Measurements from ENCODE around the gene PPFIA3.
A peak's percentile ranks its signal among the peaks of the same experiment; 100 is the strongest.
"Not testable (repeated sequence)": the region's sequence is repeated elsewhere in the genome, so short reads cannot be mapped to it uniquely, and the experiment has no call there.

Gene PPFIA3

DNA sequence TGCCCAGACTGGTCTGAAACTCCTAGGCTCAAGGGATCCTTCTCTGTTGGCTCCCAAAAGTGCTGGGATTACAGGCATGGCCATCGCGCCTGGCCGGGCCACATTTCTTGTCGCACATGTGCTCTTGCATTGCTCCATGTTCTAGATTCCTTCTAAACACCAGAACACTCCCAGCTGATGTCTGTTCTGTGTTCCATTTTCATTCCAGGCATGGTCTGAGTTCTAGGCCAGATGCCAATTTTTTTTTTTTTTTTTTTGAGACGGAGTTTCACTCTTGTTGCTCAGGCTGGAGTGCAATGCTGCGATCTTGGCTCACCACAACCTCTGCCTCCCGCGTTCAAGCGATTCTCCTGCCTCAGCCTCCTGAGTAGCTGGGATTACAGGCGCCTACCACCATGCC lies 2.5 kb downstream of the PPFIA3 start:
- not testable (repeated sequence) for DNase-seq (ENCODE audit: insufficient read length, low spot score); FAIRE-seq

DNA sequence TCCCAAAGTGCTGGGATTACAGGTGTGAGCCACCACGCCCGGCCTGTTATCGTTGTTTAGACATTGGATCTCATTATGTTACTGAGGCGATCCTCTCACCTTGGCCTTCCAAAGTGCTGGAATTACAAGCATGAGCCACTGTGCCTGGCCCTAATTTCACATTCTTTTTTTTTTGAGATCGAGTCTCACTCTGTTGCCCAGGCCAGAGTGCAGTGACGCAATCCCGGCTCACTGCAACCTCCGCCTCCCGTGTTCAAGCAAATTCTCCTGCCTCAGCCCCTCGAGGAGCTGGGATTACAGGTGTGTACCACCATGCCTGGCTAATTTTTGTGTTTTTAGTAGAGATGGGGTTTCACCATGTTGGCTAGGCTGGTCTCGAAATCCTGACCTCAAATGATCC lies 3.9 kb downstream of the PPFIA3 start:
- DNase-seq (ENCODE audit: insufficient read length, low spot score); FAIRE-seq: not testable (repeated sequence)

DNA sequence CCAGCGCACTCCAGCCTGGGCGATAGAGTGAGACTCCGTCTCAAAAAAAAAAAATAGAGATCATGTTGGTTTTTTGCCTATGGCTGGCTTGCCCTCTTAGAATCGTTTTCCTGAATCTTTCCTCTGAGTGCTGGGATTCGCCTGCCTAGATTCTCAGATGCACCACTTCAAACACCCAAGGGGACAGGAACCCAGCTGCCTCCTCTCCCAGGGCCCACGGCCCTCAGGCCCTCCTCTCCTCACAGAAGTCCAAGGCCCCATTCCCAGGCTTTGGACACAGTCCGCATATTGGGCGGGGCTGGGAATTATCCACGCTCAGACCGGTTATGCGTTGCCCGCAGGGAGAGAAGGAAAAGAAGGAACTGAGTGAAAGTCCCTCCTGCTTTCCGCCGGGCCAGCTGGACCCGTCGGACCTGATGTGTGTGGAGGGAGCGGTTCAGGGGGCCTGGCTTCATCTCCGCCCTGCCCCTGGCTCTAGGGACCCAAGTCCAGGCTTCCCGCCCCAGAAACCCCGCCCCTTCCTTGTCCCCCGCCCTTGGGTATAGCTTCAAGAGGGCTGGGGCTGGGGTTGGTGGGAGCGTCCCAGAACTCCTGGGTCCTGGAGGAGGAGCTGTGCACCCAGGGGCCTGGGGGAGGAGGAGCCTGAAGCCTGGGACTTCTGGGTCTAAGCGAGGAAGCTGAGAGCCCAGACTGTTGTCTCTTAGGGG lies 5.8 kb downstream of the PPFIA3 start:
- DNase-seq (ENCODE audit: insufficient read length, low spot score) (no peak), FAIRE-seq (no peak)

DNA sequence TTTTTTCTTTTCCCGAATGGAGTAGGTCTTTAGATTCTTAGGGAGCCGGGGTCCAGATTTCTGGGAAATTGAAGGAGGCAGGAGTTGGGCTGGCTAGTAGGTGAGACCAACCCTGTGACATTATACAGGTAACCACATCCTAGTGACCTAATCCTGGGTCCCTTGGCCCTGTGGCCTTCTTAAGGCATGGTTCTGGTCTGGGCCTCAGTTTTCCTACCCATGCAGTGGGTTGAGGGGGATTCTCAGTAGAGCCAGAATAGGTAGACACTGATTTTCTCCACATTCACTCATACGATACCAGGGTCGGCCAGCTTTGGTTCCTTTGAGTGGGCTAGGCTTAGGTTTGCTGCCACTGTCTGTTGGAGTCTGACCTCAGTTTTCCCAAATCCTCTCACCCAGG lies 7.2 kb downstream of the PPFIA3 start:
- FAIRE-seq (no peak), DNase-seq (ENCODE audit: insufficient read length, low spot score) (no peak)

DNA sequence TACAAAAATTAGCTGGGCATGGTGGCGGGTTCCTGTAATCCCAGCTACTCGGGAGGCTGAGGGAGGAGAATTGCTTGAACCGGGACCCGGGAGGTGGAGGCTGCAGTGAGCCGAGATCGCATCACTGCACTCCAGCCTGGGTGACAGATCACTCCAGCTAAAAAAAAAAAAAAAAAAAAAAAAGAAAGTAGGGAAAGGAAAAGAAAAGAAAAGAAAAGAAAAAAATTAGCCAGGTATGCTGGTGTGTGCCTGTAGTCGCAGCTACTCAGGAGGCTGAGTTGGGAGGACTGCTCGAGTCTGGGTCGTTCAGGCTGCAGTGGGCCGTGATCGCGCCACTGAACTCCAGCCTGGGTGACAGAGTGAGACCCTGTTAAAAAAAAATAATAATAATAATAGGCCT lies 7.9 kb downstream of the PPFIA3 start:
- DNase-seq (ENCODE audit: insufficient read length, low spot score); FAIRE-seq: not testable (repeated sequence)

DNA sequence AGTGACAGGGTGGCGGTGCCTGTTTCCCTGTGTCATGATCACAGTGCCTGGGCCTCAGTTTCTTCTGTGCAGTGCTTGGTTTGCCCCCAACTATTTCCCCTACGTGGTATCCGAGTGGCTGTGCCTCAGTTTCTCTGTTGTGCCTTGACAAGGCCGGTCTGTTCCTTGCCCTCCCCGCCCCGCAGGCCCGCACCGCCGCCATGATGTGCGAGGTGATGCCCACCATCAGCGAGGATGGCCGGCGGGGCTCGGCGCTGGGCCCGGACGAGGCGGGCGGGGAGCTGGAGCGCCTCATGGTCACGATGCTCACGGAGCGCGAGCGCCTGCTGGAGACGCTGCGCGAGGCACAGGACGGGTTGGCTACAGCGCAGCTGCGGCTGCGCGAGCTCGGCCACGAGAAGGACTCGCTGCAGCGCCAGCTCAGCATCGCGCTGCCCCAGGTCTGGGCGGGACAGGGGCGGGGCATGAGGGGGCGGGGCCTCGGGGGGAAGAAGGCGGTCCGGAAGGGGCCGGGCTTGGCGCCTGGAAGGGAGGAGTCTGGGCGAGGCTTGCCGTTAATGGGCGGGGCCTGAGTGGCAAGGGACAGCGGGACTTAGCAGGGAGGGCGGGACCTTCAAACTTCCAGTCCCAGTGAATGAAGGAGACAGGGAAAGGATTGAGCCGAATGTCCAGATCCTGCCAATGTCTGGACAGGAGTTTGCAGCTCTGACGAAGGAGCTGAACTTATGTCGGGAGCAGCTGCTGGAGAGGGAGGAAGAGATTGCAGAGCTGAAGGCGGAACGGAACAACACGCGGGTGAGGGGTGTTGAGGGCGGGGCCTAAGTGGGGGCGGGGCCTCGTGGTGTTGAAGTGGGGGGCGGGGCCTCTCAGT lies 8.6 kb downstream of the PPFIA3 start:
- FAIRE-seq, result peak; percentile 94
- peak; percentile 94 for DNase-seq (ENCODE audit: insufficient read length, low spot score)

DNA sequence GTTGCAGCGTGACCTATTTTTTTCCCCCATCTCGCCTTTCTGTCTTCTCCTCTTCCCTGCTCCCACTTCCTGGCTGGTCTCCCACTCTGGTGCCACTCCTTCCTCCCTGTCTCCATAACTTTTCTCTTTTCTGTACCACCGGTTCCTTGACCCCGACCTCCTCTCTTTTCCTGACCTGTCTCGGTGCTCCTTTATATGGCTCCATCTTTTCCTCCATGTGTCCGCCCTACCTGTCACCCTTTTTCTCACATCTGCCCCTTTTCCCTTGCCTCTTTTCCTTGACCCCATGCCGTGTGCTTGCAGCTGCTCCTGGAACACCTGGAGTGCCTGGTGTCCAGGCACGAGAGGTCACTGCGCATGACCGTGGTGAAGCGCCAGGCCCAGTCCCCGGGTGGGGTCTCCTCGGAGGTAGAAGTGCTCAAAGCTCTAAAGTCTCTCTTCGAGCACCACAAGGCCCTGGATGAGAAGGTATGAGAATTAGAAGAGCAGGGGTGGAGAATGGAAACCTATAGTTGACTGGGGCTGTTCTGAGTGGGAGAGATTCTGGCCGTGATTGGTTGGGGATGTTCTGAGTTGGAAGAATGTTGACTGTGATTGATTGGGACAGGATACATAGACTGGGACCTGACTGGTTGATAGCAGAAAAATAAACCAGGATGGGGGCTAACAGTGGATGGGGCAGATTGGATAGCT lies 9.3 kb downstream of the PPFIA3 start:
- DNase-seq (ENCODE audit: insufficient read length, low spot score), result no peak
- no peak for FAIRE-seq

DNA sequence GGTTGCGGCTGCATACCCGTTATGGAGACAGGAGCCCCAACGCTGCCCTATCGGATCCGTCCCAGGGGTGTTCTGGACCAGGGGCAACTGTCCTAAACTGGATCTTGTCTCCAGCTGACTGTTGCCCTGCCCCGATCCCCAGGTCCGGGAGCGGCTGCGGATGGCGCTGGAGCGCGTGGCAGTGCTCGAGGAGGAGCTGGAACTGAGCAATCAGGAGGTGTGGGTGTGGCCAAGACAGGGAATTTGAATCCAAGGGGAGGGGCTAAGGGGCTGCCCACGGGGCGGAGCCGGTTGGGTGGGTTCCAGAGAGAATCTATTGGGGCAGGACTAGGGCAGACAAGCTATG lies 9.9 kb downstream of the PPFIA3 start:
- DNase-seq (ENCODE audit: insufficient read length, low spot score), result no peak
- no peak for FAIRE-seq

DNA sequence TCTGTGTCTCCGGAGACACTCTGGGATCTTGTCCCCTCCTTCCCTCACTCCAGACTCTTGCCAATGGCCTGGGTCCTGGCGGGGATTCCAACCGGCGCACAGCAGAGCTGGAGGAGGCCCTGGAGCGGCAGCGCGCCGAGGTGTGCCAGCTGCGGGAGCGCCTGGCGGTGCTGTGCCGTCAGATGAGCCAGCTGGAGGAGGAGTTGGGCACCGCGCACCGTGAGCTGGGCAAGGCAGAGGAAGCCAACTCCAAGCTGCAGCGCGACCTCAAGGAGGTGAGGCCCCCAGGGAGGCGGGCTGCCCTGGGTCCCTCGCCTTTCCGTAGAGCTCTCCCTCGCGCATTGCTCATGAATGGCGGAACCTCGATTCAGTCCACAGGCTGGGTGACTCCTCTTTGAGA lies 11.0 kb downstream of the PPFIA3 start:
- DNase-seq (ENCODE audit: insufficient read length, low spot score), result no peak
- no peak for FAIRE-seq

DNA sequence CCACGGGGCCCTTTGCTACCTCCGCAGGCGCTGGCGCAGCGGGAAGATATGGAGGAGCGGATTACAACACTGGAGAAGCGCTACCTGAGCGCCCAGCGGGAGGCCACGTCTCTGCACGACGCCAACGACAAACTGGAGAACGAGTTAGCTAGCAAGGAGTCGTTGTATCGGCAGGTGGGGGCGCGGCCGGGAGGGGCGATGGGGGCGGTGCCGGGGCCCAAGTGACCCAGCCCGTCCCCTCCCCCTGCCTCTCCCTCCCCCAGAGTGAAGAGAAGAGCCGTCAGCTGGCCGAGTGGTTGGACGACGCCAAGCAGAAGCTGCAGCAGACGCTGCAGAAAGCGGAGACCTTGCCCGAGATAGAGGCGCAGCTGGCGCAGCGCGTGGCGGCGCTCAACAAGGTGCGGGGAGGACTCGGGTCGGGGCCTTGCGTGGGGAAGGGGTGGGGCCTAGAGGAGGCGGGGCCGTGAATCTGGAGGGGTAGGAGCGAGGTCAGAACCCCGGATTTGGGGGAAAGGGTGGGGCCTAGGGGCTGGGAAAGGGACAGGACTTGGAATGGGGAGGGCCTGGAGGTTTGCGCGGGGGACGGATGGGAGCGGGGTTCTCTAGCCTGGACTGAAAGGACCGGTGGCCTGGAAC lies 13.7 kb downstream of the PPFIA3 start:
- FAIRE-seq, result no peak

DNA sequence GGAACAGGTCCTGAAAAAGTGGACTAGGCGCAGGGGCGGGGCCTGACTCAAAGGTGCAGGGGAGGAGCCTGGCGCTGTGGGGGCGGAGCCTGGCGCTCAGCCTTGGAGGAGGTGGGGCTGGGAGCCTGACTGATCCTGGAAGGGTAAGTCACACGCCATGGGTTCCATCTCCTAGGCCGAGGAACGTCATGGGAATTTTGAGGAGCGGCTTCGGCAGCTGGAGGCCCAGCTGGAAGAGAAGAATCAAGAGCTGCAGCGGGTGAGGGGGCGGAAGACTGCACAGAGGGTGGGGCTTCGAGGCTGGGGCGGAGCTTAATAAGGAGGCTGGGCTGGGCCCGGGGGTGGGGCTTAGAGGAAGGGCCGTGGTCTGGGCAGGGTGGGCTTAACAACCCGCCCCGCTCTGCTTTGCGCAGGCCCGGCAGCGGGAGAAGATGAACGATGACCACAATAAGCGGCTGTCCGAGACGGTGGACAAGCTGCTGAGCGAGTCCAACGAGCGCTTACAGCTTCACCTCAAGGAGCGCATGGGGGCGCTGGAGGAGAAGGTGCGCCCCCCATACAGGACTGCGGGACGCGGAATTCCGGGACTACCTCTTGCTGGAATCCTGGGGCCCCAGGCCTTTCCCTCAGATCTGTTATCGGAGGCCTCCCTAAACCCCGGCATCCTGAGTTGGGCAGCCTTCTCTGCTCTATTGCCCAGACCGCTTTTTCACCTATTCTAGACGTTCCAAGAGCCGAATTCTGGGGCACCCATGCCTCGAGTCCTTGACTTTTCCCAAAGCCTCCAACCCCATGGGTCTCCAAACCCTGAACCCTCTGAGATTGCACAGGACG lies 14.5 kb downstream of the PPFIA3 start:
- FAIRE-seq (no peak), DNase-seq (ENCODE audit: insufficient read length, low spot score) (no peak)

More for the DNA sequence above, 13.7 kb downstream of the PPFIA3 start:
- no peak for DNase-seq (ENCODE audit: insufficient read length, low spot score)

DNA sequence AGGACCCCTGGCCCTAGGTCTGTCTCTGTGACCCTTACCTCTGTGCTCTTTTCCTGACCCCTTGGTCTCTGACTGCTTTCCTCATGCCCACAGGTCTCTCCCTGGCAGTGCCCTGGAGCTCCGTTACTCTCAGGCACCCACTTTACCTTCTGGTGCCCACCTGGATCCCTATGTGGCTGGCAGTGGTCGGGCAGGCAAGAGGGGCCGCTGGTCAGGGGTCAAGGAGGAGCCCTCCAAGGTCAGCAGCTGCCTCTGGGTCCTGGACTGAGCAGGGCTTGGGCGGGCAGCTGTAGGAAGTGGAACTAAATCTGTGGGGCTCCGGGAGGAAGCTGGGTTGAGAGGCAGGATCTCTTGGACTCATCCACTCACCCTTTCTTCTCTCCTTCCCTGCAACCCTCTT lies 16.3 kb downstream of the PPFIA3 start:
- no peak for FAIRE-seq
- DNase-seq (ENCODE audit: insufficient read length, low spot score), result no peak

DNA sequence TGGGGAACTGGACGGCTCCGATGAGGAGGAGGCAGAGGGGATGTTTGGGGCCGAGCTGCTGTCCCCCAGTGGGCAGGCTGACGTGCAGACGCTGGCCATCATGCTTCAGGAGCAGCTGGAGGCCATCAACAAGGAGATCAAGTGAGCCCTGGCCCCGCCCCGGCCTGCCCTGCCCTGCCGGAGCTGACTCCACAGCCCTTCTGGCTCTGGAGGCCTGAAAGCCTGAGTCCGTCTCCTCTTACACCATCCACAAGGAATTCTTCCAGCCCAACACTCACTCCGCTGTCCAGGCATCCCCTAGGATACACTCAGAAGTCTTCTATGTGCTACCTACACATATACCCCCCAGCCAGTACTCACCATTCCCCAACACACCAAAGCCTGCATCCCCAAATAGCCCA lies 17.4 kb downstream of the PPFIA3 start:
- DNase-seq (ENCODE audit: insufficient read length, low spot score), result no peak

DNA sequence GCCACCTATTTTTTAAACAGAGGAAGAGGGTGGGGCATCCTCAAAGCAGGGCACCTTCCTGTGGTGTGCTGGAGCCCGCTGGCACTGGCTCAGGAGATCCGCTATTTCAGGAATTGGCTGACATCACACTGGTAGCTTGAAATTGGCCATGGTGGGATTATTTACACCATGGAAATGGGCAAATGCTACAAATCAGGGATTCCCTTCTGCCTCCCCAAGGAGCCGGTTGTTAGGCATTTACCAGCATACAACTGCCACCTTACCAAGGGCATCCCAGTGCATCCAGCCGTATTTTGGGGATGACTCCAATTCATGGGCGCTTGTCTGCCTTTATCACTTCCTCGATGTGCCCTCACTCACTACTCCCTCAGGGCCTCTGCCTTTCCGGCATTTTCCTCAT lies 21.6 kb downstream of the PPFIA3 start:
- FAIRE-seq (no peak), DNase-seq (ENCODE audit: insufficient read length, low spot score) (no peak)

More for the DNA sequence above, 17.4 kb downstream of the PPFIA3 start:
- FAIRE-seq, result no peak

DNA sequence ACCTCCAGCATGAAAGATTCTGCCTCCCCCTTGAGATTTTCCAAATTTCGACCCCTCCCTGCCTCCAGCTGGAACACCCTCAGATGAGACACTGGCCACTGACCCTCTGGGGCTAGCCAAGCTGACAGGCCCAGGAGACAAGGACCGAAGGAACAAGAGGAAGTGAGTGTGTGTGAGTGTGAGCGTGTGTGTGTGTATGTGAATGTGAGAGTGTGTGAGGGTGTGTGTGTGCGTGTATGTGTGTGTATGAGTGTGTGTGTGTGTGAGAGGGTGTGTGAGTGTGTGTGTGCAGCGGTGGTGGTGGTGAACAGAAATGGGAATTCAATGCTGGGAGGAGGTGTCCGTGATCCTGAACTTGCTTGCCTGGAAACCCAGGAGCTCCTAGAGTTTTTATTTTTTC lies 22.0 kb downstream of the PPFIA3 start:
- no peak for FAIRE-seq
- DNase-seq (ENCODE audit: insufficient read length, low spot score), result no peak

DNA sequence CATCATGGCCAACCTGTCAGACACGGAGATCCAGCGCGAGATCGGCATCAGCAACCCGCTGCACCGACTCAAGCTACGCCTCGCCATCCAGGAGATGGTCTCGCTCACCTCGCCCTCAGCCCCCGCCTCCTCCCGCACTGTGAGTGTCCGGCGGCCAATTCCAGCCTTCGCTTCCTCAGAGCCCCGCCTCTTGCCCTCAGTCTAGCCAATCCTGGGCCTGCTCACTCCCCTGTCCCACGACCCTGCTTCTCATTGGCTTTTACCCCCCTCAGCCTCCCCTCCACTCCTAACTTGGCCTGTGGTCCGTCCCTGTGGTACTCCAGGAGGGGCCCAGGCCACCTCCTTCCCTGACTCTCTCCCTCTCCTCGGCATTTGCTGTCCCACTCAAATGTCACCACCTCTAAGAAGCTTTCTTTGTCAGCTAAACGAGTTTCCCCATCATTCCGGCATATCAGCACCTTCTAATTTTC lies 23.6 kb downstream of the PPFIA3 start:
- DNase-seq (ENCODE audit: insufficient read length, low spot score) (peak; percentile 68), FAIRE-seq (peak; percentile 21)

DNA sequence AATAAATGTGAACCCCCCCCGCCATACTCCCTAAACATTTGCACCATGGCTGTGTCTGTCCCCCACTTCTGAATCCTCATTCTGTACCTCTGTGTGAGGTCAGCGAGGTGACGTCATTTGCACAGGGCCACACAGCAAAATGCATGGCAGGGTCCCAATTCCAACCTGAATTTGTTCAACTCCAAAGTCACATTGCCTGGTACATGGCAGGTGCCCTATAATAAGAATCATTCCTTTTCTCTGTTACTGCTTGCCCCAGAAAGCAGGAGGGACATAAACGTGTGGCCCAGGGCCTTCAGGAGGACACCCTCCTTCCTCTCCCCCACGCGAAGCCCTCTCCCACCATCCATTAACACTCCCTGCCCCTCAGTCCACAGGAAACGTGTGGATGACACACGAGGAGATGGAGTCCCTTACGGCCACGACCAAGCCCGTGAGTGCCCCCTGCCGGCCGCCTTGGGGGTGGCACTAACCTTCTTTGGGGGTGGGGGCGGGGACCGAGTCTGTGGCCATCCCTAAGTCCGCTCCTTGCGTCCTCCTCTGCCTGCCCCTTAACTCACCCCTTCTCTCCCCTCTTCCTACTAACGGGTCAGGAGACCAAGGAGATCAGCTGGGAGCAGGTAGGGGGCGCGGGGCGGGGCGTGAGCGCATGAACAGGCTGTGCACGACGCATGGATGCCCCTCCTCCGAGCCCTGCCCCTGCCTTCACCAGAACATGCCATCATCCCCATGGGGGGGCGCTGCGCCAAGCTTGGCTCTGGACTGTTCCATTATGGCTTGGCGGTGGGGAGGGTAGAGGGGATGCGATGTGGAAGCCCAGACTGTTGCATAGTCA lies 26.4 kb downstream of the PPFIA3 start:
- DNase-seq (ENCODE audit: insufficient read length, low spot score), result peak; percentile 68
- no peak for FAIRE-seq

DNA sequence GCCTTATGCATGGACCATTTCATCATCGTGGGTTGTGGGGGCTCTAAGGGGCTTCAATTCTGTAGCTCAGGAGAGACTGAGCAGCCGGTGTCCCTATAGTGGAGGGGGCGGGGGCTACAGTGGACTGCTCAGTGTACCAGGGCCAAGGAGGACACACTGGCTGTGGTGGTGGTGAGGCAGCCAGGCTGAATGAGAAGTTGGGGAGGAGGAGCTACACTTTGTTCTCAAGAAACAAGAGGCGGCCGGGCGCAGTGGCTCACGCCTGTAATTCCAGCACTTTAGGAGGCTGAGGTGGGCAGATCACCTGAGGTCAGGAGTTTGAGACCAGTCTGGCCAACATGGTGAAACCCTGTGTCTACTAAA lies 27.0 kb downstream of the PPFIA3 start:
- not testable (repeated sequence) for DNase-seq (ENCODE audit: insufficient read length, low spot score); FAIRE-seq

DNA sequence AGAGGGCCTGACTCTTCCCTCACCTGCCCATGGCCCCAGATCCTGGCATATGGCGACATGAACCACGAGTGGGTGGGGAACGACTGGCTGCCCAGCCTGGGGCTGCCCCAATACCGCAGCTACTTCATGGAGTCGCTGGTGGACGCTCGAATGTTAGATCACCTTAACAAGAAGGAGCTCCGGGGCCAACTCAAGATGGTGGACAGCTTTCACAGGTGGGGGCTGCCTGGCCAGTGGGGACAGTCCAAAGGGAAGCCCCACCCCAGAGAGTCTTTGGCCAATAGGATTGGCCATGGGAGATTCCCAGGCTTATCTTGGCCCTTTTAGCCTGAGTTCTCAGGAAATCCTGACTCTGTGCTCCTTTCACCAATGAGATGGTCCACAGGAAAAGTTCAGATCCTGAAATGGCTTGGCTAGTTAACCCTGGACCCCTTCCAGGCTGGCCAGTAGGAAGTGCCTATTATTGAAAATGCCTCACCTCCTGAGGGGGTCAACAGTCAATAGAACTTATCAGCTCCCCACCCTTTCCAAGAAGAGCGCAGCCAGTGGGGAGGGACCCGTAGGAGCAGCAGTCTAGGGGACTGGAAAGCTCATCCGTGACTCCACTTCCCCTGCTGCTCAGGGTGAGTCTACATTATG lies 28.8 kb downstream of the PPFIA3 start:
- DNase-seq (ENCODE audit: insufficient read length, low spot score) (no peak), FAIRE-seq (no peak)
